B cell (primary cell): Measurements from ENCODE around the gene BCL6B. TPM values are rescaled to one million over a fixed set of nuclear protein-coding genes. Genes with fewer than 3 reads are reported as not detected.

Experiments used
- ATAC-seq: fragments of 200-7000 bp; cut with Tn5 transposase; one replicate; pipeline ENCODE4 v1.10.0; 2021; ENCODE audit warnings: low read depth, mild to moderate bottlenecking, moderate number of reproducible peaks, moderate library complexity
- CTCF ChIA-PET: fragments of 350-600 bp; sonication (Branson Sonifier 250); formaldehyde crosslinking; loops from one replicate; lab custom pipeline; 2021; ENCODE audit warnings: antibody characterized with exemption, inconsistent platforms; lab: Charles Lee
- POLR2A ChIA-PET: fragments of 350-600 bp; sonication (Branson Sonifier 250); formaldehyde crosslinking; loops from one replicate; lab custom pipeline; 2021; ENCODE audit warnings: antibody characterized with exemption; lab: Charles Lee
- DNase-seq: peaks from one replicate; pipeline ENCODE4 v3.0.0; 2013
- H2AFZ ChIP-seq: 2 replicates; pipeline ENCODE4 v1.6.1; 2012; ENCODE audit warnings: mild to moderate bottlenecking, low read depth, low read length; ENCODE audit not compliant: insufficient read depth, poor library complexity, severe bottlenecking
- H3K27ac ChIP-seq, 2 donors: 1 replicate in 1 of 2; 2 replicates in 1 of 2; pipeline ENCODE4 v1.5.1; 2012 to 2013; ENCODE audit warnings: low read length in 2 of 2, mild to moderate bottlenecking in 2 of 2, moderate library complexity in 1 of 2
- H3K27me3 ChIP-seq, 4 experiments: fragments of 200-600 bp in 1 of 4; sonication (generic) in 1 of 4; replicated peaks in 1 of 4; 1 replicate in 2 of 4; 2 replicates in 2 of 4; pipeline versions ENCODE4 v1.6.1 to v1.7.0; 2013 to 2016; ENCODE audit warnings: low read length in 3 of 4, mild to moderate bottlenecking in 2 of 4, mixed read lengths in 1 of 4, moderate library complexity in 1 of 4; ENCODE audit not compliant: insufficient read depth in 4 of 4, control insufficient read depth in 3 of 4; ENCODE audit errors: control extremely low read depth in 1 of 4
- H3K36me3 ChIP-seq, 2 experiments: replicated peaks in 1 of 2; 1 replicate in 1 of 2; 2 replicates in 1 of 2; pipeline versions ENCODE4 v1.6.1 to v1.7.1; 2013; ENCODE audit warnings: low read length in 1 of 2; ENCODE audit not compliant: insufficient read depth in 2 of 2, control insufficient read depth in 1 of 2; ENCODE audit errors: control extremely low read depth in 1 of 2, extremely low read depth in 1 of 2
- H3K4me1 ChIP-seq, 2 donors: fragments of 200-600 bp in 1 of 2; sonication (generic) in 1 of 2; 1 replicate in 1 of 2; 2 replicates in 1 of 2; pipeline versions ENCODE4 v1.5.1 to v1.6.1; 2013 to 2017; ENCODE audit warnings: low read length in 2 of 2; ENCODE audit not compliant: control insufficient read depth in 2 of 2, insufficient read depth in 2 of 2
- H3K4me2 ChIP-seq: replicated peaks from 2 replicates; pipeline ENCODE3; 2012; ENCODE audit warnings: mild to moderate bottlenecking, low read depth, low read length; ENCODE audit not compliant: poor library complexity, severe bottlenecking
- H3K4me3 ChIP-seq, 5 experiments: fragments of 200-600 bp in 1 of 5; sonication (generic) in 1 of 5; 1 replicate in 3 of 5; 2 replicates in 2 of 5; pipeline versions ENCODE4 v1.5.1 to v1.7.0; 2011 to 2016; ENCODE audit warnings: low read length in 4 of 5, mild to moderate bottlenecking in 4 of 5, low read depth in 2 of 5, control low read depth in 1 of 5, moderate library complexity in 1 of 5; ENCODE audit not compliant: insufficient read depth in 1 of 5; ENCODE audit errors: control extremely low read depth in 1 of 5, extremely low read depth in 1 of 5
- H3K79me2 ChIP-seq: fragments of 200-600 bp; sonication (generic); one replicate; pipeline ENCODE4 v1.6.0; 2016; ENCODE audit warnings: low read length; ENCODE audit not compliant: control insufficient read depth, insufficient read depth
- H3K9ac ChIP-seq: fragments of 200-600 bp; sonication (generic); 2 replicates; pipeline ENCODE4 v1.6.1; 2017; ENCODE audit warnings: mild to moderate bottlenecking, low read length, moderate library complexity
- H3K9me3 ChIP-seq, 3 donors: one replicate each; pipeline versions ENCODE4 v1.6.1 to v1.7.1; 2013; ENCODE audit warnings: low read length in 2 of 3; ENCODE audit not compliant: control insufficient read depth in 2 of 3, insufficient read depth in 1 of 3; ENCODE audit errors: control extremely low read depth in 1 of 3
- H4K20me1 ChIP-seq: 2 replicates; pipeline ENCODE4 v1.6.0; 2012; ENCODE audit warnings: mild to moderate bottlenecking, low read length; ENCODE audit not compliant: insufficient read depth, control insufficient read depth, poor library complexity, severe bottlenecking
- H3K27ac Mint-ChIP-seq: one replicate; pipeline ENCODE4 v1.8.0; 2021; ENCODE audit warnings: mixed read lengths
- H3K27me3 Mint-ChIP-seq: one replicate; pipeline ENCODE4 v1.8.0; 2021; ENCODE audit warnings: mixed read lengths
- H3K4me1 Mint-ChIP-seq: one replicate; pipeline ENCODE4 v1.8.0; 2021; ENCODE audit warnings: mixed read lengths
- H3K4me3 Mint-ChIP-seq: one replicate; pipeline ENCODE4 v1.8.0; 2021; ENCODE audit warnings: mixed read lengths
- H3K9me3 Mint-ChIP-seq: one replicate; pipeline ENCODE4 v1.8.0; 2022; ENCODE audit warnings: mixed read lengths; ENCODE audit not compliant: insufficient read depth
- EZH2 ChIP-seq: IDR thresholded peaks from 2 replicates; pipeline ENCODE4 v1.6.1; 2012; ENCODE audit warnings: borderline replicate concordance, low read depth, mild to moderate bottlenecking, moderate library complexity, low read length; ENCODE audit not compliant: insufficient read depth, poor library complexity, severe bottlenecking
- WGBS: methylation state at CpG from one replicate; pipeline ENCODE4 v1.1.5; 2013; ENCODE audit warnings: missing lambda C conversion rate; ENCODE audit not compliant: insufficient coverage; 5-methylcytosine and 5-hydroxymethylcytosine counted together
- intact Hi-C: fragments of 100-400 bp; cut with micrococcal nuclease; formaldehyde crosslinking; loops from one replicate; pipeline ENCODE4 v1.10.0; 2022
- polyA plus RNA-seq: library from polyadenylated mRNA; depleted of rRNA; stranded (reverse); fragments of >200 nt; gene quantifications from 2 replicates; pipeline ENCODE4 v1.2.3, GENCODE V29; 2012
- total RNA-seq, 2 donors: library from RNA; stranded (reverse); fragments of 120-200 nt in 1 of 2; gene quantifications; 1 replicate in 1 of 2; 2 replicates in 1 of 2; pipeline versions ENCODE4 v1.2.3 to v1.2.4, GENCODE V29; 2013 to 2022
- TF ChIP-seq, protein P1 (sequence below): fragments of 200-600 bp; IDR thresholded peaks from one replicate; pipeline ENCODE4 v1.8.0; 2022; ENCODE audit warnings: antibody characterized with exemption, mild to moderate bottlenecking

BCL6B gene
- total and polyA plus RNA-seq, 2 donors (not counting 1 experiment from before 2014, with no cell fraction given): 0.25 to 0.34 TPM

DNA sequence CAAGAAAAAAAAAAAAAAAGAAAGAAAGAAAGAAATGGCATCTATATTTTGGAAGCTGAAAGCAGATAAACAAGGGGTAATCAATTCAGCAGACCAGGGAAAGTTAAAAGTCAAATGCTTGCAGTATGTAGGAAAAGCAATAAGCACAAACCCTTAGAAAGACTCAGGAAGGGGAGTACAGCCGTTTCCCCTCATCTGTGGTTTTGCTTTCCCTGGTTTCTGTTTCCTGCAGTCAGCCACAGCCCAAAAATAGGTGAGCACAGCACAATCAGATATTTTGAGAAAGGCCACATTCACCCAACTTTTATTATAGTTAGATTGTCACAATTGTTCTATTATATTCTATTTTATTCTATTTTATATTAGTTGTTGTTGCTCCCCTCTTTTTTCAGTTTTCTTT lies 41.4 kb upstream of the BCL6B start:
- no CpG with 5 or more reads among the region's 1 CpG for WGBS
- no peak overlapping the region for H3K9ac ChIP-seq

DNA sequence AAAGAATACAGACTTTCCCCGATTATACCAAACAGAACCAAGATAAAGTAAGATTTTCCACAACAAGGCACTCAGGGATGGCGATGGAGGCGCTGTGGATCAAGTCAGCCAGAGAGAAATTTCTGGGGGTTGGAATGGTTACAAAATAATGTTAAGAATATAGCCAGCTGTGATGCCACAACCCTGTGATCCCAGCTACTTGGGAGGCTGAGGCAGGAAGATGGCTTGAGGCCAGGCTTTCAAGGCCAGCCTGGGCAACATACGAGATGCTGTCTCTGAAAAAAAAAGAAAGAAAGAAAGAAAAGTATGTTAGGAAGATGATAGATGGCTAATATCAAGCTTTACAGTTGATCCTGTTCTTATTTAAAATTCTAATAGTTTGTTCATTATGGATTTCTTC lies 37.6 kb upstream of the BCL6B start:
- no peak overlapping the region for H2AFZ ChIP-seq
- ATAC-seq: no peak
- no peaks in the 10 kb centered on the region for H3K27me3 ChIP-seq
- H3K4me3 ChIP-seq: no peak overlapping the region
- CTCF ChIA-PET: interaction anchor here (0.7 to 1.2 kb wide), 3 partner anchors 9 to 21 kb away, joined by 3 to 4 read pairs (median 3); no protein-coding TSS in a partner anchor
- Mint-ChIP-seq H3K4me1 (peaks cover 3% of the 10 kb centered on the region), H3K27ac (no peak overlapping the region), H3K4me3 (no peak overlapping the region), H3K27me3 (no peaks in the 10 kb centered on the region), H3K9me3 (no peaks in the 10 kb centered on the region)
- no peak overlapping the region for H3K27ac ChIP-seq
- no peaks in the 10 kb centered on the region for H3K36me3 ChIP-seq
- peaks cover 0 to 2% (median 0%) of the 10 kb centered on the region in 3 donors for H3K9me3 ChIP-seq
- intact Hi-C loops: no loop called here
- no peak for TF ChIP-seq EZH2
- TF ChIP-seq, protein P1, sequence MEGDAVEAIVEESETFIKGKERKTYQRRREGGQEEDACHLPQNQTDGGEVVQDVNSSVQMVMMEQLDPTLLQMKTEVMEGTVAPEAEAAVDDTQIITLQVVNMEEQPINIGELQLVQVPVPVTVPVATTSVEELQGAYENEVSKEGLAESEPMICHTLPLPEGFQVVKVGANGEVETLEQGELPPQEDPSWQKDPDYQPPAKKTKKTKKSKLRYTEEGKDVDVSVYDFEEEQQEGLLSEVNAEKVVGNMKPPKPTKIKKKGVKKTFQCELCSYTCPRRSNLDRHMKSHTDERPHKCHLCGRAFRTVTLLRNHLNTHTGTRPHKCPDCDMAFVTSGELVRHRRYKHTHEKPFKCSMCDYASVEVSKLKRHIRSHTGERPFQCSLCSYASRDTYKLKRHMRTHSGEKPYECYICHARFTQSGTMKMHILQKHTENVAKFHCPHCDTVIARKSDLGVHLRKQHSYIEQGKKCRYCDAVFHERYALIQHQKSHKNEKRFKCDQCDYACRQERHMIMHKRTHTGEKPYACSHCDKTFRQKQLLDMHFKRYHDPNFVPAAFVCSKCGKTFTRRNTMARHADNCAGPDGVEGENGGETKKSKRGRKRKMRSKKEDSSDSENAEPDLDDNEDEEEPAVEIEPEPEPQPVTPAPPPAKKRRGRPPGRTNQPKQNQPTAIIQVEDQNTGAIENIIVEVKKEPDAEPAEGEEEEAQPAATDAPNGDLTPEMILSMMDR: no peak
- no peaks in the 10 kb centered on the region for H4K20me1 ChIP-seq
- H3K4me2 ChIP-seq: no peak overlapping the region
- no peak for DNase-seq
- WGBS: 100% methylated on average over 1 of the region's 4 CpGs
- peaks cover 0 to 4% of the 10 kb centered on the region in 2 donors for H3K4me1 ChIP-seq
- H3K79me2 ChIP-seq: no peaks in the 10 kb centered on the region
- no peak overlapping the region for H3K9ac ChIP-seq
- POLR2A ChIA-PET: no interaction called here

More for the DNA sequence above, 41.4 kb upstream of the BCL6B start:
- H3K4me3 ChIP-seq: no peak overlapping the region
- Mint-ChIP-seq H3K4me1 (peaks cover 3% of the 10 kb centered on the region), H3K27ac (no peak overlapping the region), H3K4me3 (no peak overlapping the region), H3K27me3 (no peaks in the 10 kb centered on the region), H3K9me3 (no peaks in the 10 kb centered on the region)
- no peaks in the 10 kb centered on the region for H3K79me2 ChIP-seq
- peaks cover 0 to 10% (median 3%) of the 10 kb centered on the region in 3 donors for H3K9me3 ChIP-seq
- DNase-seq (no peak), ATAC-seq (no peak)
- H4K20me1 ChIP-seq: no peaks in the 10 kb centered on the region
- intact Hi-C loops: no loop called here
- no peak overlapping the region for H3K27ac ChIP-seq
- peaks cover 0 to 4% of the 10 kb centered on the region in 2 donors for H3K4me1 ChIP-seq
- H2AFZ ChIP-seq: no peak overlapping the region
- CTCF ChIA-PET: interaction anchor here (0.7 to 1.1 kb wide), 2 partner anchors 23 to 24 kb away, joined by 3 read pairs; no protein-coding TSS in a partner anchor
- POLR2A ChIA-PET: no interaction called here
- no peak for TF ChIP-seq EZH2
- TF ChIP-seq, protein P1: no peak
- H3K4me2 ChIP-seq: no peak overlapping the region
- H3K27me3 ChIP-seq: no peaks in the 10 kb centered on the region
- no peaks in the 10 kb centered on the region for H3K36me3 ChIP-seq
